HG03175 (cell line): Measurements from ENCODE around the gene TEX51.

Experiments
- ATAC-seq: cut with Tn5 transposase; IDR thresholded peaks from one replicate; pipeline ENCODE4 v1.9.1; 2021; ENCODE audit warnings: mild to moderate bottlenecking, moderate library complexity; ENCODE audit not compliant: unreplicated experiment

Gene TEX51

GRCh38 chr2:126877861-126878565 is 20.7 kb upstream of the TEX51 start:
- no peak for ATAC-seq

GRCh38 chr2:126878601-126879000 is 20.1 kb upstream of the TEX51 start:
- ATAC-seq, result no peak

DNA sequence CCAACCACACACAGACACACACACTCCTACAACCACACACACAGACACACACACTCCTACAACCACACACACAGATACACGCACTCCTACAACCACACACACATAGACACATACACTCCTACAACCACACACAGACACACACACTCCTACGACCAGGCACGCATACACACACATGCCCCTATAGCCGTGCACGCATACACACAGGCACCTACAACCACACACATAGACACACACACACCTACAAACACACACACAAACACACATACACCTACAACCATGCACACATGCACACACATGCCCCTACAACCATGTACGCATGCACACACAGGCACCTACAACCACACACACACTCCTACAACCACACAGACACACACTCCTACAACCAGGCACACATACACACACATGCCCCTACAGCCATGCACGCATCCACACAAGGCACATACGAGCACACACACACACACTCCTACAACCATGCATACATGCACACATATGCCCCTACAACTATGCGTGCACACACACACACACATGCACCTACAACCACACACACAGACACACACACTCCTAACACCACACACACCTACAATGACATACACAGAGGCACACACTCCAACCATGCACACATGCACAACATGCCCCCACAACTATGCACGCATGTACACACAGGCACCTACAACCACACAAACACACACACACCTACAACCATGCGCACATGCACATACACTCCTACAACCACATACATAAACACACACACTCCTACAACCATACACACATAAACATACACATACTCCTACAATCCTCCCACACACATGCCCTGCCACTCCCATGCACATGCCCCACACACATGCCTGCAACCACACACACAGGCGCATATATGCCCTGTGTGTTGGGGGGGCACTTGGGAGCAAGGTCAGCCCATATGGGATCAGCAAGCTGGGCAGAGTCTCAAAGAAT is 19.1 kb upstream of the TEX51 start:
- ATAC-seq, result no peak

- ATAC-seq, result no peak
These were observed 18.4 kb upstream of the TEX51 start for GRCh38 chr2:126880324-126880723.

DNA sequence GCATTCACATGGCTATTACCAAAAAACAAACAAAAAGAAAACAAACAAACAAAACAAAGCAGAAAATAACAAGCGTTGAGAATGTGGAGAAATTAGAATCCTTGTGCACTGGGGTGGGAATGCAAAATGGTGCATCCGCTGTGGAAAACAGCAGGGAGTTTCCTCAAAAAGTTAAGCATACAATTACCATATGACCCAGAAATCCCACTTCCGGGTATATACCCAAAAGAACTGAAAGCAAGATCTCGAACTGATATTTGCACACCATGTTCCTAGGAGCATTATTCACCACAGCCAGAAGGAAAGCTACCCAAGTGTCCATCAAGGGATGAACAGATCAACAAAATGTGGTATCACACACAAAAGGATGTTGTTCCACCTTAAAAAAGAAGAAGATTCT is 17.9 kb upstream of the TEX51 start:
- no peak for ATAC-seq

- ATAC-seq, result no peak
These were observed 17.1 kb upstream of the TEX51 start for GRCh38 chr2:126881591-126881990.

DNA sequence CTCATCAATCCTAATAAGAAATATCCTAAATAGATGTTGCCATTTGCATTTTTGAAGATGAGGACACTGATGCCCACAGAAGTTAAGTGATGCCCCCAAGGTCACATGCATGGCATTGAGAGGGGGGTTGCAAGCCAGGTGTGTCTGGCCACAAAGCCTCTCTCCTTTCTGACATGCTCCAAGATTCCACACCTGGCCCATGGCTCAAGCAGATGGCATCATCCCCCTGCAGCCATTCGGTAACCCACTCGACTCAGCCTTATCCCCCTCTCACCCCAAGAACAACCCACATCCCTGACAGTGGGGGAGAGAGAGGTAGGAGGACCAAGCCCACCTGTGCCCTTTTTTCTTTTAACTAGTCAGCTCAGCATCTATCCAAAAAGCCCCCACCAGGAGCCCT is 16.5 kb upstream of the TEX51 start:
- no peak for ATAC-seq

DNA sequence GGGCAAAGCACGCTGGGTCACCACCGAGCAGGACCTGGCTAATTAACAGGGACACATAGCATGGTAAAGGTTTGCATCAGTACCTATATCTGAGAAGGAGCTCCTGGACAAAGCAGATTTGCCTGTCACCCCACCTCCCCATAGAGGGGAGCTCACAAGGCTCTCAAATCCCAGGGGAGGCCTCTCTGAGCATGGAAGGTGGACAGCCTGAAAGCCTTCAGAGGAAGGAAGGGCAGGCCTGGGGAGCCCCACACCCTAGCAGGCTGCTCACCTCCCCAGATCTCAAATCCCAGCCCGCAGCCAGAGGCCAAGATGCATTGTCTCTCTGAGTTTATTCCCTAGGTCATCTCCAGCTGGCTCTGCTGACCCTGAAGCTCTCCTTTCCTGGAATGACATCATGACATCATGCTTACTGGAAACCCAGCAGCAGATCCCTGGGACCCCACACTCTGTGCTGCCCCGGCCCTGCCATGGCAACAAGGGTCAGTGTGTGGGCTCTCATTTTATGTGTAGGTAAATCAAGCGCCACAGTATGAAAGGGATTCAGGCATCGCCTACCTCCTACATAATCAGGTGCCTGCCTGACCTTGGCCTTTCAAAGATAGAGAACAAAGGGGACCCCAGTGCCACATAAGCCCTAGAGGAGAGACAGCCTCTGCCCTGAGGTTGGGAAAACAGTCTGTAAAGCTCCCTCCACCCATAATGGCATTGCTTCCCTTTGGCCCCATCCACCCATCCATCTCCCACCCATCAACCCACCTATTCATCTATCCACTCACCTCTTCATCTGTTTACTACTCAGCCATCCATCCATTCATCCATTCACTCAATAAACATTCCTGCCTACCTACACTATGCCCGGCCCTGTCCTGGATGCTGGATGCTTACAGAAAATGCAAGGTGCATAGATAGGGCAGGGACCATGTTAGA is 15.7 kb upstream of the TEX51 start:
- ATAC-seq, result no peak

DNA sequence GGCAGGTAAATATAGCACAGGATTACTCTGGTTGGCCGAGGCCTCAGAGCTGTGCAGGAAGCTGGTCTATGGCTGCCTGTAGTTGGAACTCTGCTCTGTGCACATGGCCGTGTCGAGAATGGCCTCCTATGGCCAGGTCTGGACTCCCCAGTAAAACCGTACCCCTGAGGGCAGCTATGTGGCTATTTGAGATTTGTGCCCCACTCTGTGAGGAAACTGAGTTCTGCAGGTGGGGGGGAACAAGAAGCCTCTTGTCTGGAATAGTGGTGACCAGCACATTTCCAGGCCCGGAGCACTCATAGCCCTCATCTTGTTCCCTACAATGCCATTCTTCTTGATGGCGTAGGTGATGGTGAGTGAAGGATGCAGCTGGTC is 15.0 kb upstream of the TEX51 start:
- ATAC-seq, result no peak

DNA sequence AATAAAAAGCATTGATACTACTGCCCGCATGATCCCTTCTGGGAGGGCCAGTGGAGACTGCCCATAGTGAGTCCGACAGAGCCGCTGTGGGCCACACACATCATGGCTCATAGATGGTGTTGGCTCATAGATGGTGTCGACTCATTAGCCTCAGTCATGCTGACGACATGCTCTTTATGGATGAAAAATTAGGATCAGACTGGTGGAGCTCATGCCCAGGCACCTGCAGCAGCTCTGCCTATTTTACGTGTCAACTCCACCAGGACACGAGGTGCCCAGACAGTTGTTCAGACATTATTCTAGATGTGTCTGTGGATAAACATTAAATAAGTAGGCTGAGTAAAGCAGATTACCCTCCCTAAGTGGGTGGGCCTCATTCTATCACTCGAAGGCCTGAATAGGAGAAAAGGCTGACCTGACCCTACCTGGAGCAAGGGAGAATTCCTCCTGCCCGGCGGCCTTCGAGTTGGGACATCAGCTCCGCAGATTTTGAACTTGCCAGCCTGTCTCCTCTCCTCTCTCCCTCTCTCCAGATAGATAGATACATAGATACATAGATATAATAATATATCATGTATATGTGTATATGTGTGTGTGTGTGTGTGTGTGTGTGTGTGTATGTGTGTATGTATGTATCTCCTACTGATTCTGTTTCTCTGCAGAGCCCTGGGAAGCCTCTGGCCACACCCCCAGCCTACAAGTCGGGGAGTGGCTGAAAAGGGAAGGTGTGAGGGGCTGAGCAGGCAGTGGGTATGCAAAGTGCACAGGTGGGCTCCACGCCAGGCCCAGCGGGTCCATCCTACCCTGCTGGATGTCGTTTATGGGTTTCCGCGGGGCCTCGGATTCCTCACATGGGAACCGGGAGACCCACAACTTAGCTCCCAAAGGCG is 13.6 kb upstream of the TEX51 start:
- no peak for ATAC-seq

- no peak for ATAC-seq
These were observed 12.9 kb upstream of the TEX51 start for GRCh38 chr2:126885751-126886210.

- ATAC-seq, result peak; percentile 86
These were observed 12.3 kb upstream of the TEX51 start for GRCh38 chr2:126886211-126886915.

GRCh38 chr2:126886916-126887280 is 11.8 kb upstream of the TEX51 start:
- no peak for ATAC-seq

- ATAC-seq, result no peak
These were observed 11.2 kb upstream of the TEX51 start for GRCh38 chr2:126887506-126887905.

GRCh38 chr2:126888046-126888445 is 10.6 kb upstream of the TEX51 start:
- ATAC-seq, result no peak

GRCh38 chr2:126889071-126889470 is 9.6 kb upstream of the TEX51 start:
- ATAC-seq, result no peak

- ATAC-seq, result no peak
These were observed 9.1 kb upstream of the TEX51 start for GRCh38 chr2:126889496-126890135.

GRCh38 chr2:126890136-126890510 is 8.6 kb upstream of the TEX51 start:
- ATAC-seq, result no peak
